ENCODE results near the gene LCLAT1. TPM values are rescaled to one million over a fixed set of nuclear protein-coding genes. Genes with fewer than 3 reads are reported as not detected.

LCLAT1 gene
- total RNA-seq, 1 donor from 2014 or later, result 29.0 TPM

DNA sequence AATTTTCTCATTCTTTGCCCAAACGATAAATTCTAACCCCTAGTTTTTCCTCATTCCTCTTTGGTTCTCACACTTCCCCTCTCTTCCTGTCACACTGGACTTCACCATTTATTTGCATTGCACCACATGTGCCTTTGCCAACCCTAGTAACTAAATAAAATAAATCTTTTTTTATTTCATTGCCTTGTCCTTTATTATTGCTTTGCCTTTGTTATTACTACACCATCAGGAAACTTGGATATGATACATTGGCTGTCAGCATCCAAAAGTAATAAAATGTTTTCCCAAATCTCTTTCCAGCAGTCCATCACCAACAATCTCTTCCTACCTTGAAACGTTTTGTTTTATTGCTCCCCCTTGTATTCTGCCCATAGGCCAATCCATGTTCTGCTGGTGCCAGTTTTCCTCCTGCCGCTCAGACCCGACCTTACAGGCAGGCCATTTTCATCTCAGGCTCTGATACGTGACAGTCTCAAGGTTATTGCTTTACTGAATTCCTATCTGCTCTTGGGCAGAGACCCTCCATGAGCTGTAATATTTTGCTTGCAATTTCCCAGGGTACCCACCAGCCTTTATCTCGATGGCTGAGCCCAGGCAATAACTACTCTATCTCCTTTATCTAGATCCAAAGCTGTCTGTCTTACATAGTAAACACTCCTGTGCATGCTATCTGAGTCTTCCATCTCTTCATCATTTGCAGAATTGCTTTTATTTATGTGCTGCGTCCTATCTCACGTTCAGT, 19.3 kb upstream of the LCLAT1 start:
- DNase-seq (ENCODE audit: extremely low spot score, unreplicated experiment), result no peak
- no peak overlapping the region for H3K27ac Mint-ChIP-seq

DNA sequence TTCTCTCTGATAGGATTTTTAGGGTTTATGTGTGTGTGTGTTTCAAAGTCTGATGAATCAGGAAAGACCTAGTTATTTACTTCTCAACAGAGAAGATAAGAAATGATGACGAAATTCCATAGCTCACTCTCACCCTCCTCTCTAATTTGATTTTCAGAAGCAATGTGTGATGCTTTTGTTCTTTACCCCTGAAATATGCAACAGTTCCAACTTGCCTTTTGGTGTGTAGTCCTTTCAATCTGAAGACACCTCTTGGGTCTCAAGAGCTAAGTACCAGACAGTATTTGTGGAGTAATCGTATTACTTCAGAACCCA, 18.7 kb upstream of the LCLAT1 start:
- Mint-ChIP-seq H3K4me1 (ENCODE audit: unreplicated experiment) (peaks cover 10% of the 10 kb centered on the region), H3K4me3 (no peak overlapping the region), H3K9me3 (no peaks in the 10 kb centered on the region), H3K27me3 (no peaks in the 10 kb centered on the region), H3K27ac (no peak overlapping the region), H3K36me3 (no peaks in the 10 kb centered on the region)
- no peak for DNase-seq (ENCODE audit: extremely low spot score, unreplicated experiment)
- TF ChIP-seq, protein P1, sequence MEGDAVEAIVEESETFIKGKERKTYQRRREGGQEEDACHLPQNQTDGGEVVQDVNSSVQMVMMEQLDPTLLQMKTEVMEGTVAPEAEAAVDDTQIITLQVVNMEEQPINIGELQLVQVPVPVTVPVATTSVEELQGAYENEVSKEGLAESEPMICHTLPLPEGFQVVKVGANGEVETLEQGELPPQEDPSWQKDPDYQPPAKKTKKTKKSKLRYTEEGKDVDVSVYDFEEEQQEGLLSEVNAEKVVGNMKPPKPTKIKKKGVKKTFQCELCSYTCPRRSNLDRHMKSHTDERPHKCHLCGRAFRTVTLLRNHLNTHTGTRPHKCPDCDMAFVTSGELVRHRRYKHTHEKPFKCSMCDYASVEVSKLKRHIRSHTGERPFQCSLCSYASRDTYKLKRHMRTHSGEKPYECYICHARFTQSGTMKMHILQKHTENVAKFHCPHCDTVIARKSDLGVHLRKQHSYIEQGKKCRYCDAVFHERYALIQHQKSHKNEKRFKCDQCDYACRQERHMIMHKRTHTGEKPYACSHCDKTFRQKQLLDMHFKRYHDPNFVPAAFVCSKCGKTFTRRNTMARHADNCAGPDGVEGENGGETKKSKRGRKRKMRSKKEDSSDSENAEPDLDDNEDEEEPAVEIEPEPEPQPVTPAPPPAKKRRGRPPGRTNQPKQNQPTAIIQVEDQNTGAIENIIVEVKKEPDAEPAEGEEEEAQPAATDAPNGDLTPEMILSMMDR (conservative IDR thresholded peaks at IDR 0.05), result no peak

More for the DNA sequence above, 19.3 kb upstream of the LCLAT1 start:
- H3K36me3 Mint-ChIP-seq, result no peaks in the 10 kb centered on the region
- H3K4me1 Mint-ChIP-seq (ENCODE audit: unreplicated experiment), result peaks cover 11% of the 10 kb centered on the region
- no peaks in the 10 kb centered on the region for H3K27me3 Mint-ChIP-seq
- H3K9me3 Mint-ChIP-seq, result no peaks in the 10 kb centered on the region
- no peak overlapping the region for H3K4me3 Mint-ChIP-seq
- TF ChIP-seq, protein P1 (conservative IDR thresholded peaks at IDR 0.05), result no peak

DNA sequence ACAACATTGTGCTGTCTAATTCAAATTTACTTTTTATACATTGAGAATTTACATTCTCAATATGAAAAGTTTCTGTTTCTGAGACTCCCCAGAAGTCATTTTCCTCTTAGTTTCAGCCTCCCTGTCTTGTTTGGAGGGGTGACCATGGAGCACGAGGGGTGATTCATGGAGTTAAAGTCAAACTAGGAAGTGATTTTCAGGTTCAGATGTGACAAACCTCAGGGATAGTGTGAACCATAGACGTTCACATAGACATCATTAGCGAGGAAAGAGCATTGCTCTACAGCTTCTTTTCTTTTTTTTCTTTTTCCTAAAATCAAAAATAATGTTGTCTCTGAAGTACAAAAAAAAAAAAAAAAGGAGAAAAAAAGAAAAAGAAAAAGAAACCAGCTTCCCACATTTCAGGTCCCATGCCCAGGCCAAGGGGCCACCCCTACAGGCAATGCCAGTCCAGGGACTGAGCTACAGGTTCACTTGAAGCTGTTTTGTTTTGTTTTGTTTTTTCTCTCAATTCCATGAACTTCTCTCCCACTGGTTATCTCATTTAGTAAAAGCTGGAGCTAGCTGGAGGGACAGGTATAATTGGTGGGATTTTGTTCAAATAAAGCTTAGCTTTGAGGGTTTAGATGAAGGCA, 18.1 kb upstream of the LCLAT1 start:
- Mint-ChIP-seq H3K36me3 (no peaks in the 10 kb centered on the region), H3K4me1 (ENCODE audit: unreplicated experiment) (peaks cover 10% of the 10 kb centered on the region), H3K4me3 (no peak overlapping the region), H3K27me3 (no peaks in the 10 kb centered on the region), H3K27ac (no peak overlapping the region), H3K9me3 (no peaks in the 10 kb centered on the region)
- TF ChIP-seq, protein P1 (conservative IDR thresholded peaks at IDR 0.05), result no peak
- no peak for DNase-seq (ENCODE audit: extremely low spot score, unreplicated experiment)

DNA sequence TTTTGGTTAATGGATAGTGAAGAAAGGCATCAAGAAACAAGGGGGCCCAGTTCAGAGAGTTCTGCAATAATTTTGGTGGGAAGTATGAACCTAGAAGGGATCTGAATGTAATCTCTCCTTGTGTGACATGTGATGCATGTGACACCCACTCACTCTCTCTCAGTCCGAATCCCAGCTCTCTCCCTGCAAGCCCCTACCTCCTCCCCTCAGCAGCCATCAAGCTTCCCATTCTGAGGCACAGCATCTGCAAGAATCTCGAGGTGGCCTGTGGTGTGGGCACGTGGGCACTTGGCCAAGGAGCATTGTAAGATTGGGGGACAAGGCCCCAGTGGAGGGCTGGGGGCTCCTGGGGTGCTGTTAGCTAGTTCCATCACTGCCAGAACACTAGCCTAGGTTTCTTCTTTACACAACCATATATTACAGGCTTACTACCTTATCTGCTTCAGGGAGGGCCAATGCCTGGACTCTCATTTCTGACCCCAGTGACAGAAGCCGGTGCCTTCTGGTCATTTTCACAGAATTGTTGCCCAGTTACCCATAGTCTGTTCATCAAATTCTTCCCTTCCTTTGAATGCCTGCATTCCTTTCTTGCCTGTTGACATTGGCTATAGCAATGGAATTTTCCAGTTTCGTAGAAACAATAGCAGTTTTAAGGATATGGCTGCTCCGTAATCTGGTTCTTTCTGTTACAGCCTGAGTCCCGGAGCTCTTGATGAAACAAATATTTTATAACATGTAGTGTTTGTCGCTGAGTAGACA, 13.3 kb upstream of the LCLAT1 start:
- no peaks in the 10 kb centered on the region for H3K36me3 Mint-ChIP-seq
- no peak overlapping the region for H3K27ac Mint-ChIP-seq
- H3K9me3 Mint-ChIP-seq, result no peaks in the 10 kb centered on the region
- DNase-seq (ENCODE audit: extremely low spot score, unreplicated experiment), result no peak
- TF ChIP-seq, protein P1 (conservative IDR thresholded peaks at IDR 0.05), result no peak
- peaks cover 5% of the 10 kb centered on the region for H3K4me1 Mint-ChIP-seq (ENCODE audit: unreplicated experiment)
- H3K27me3 Mint-ChIP-seq, result no peaks in the 10 kb centered on the region
- H3K4me3 Mint-ChIP-seq, result no peak overlapping the region

DNA sequence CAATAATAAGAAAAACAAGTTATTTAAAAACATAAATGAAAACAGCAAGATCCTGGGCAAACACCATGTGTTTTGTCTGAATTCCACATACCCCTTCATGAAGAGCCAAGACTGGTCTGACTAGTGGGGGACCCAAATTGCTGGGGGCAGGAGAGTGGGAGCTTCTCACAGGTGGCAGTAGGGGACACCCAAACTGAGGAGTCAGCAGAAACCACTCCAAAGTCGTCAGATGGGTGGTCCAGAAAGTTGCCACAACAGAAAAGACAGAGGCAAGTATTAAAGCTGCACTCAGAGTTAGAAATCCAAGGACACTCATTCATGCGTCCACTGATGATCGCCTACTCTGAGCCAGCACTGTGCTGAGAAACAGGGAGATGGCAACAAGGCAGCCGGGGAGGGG, 12.3 kb upstream of the LCLAT1 start:
- Mint-ChIP-seq H3K4me1 (ENCODE audit: unreplicated experiment) (peaks cover 4% of the 10 kb centered on the region), H3K27ac (no peak overlapping the region), H3K27me3 (no peaks in the 10 kb centered on the region), H3K4me3 (no peak overlapping the region), H3K9me3 (no peaks in the 10 kb centered on the region), H3K36me3 (no peaks in the 10 kb centered on the region)
- TF ChIP-seq, protein P1 (conservative IDR thresholded peaks at IDR 0.05), result no peak
- DNase-seq (ENCODE audit: extremely low spot score, unreplicated experiment), result no peak

Data from type B pancreatic cell (in vitro differentiated cells).